ENCODE measurements around the gene IGF1R.

- TF ChIP-seq CTCF (conservative IDR thresholded peaks at IDR 0.05) (no peak), ZFX (IDR thresholded peaks at IDR 0.05) (no peak)
Measured at GRCh38 chr15:98938105-98938417, 289.7 kb downstream of the IGF1R start.
